ENCODE measurements around the gene INSRR.

Gene INSRR

GRCh38 chr1:156842618-156843300 is 16.2 kb downstream of the INSRR start:
- DNase-seq (ENCODE audit: low read depth), result no peak

GRCh38 chr1:156841295-156841855 is 17.5 kb downstream of the INSRR start:
- TF ChIP-seq MAX (IDR thresholded peaks at IDR 0.05; ENCODE audit: low read depth, low read length), result no peak
- TF ChIP-seq CTCF (IDR thresholded peaks at IDR 0.05; ENCODE audit: low read depth, low read length), result no peak
- TF ChIP-seq MYC (IDR thresholded peaks at IDR 0.05; ENCODE audit: low read depth, low read length), result no peak
- no peak for TF ChIP-seq POLR2A (IDR thresholded peaks at IDR 0.05; ENCODE audit: extremely low read depth, insufficient read length)
- H3K4me3 ChIP-seq (ENCODE audit: low read depth, low read length), result no peak overlapping the region
- DNase-seq (ENCODE audit: low read depth), result no peak

More at GRCh38 chr1:156842618-156843300, 16.2 kb downstream of the INSRR start:
- no peak overlapping the region for H3K4me3 ChIP-seq (ENCODE audit: low read depth, low read length)
- TF ChIP-seq CTCF (IDR thresholded peaks at IDR 0.05; ENCODE audit: low read depth, low read length) (no peak), MAX (IDR thresholded peaks at IDR 0.05; ENCODE audit: low read depth, low read length) (no peak), POLR2A (IDR thresholded peaks at IDR 0.05; ENCODE audit: extremely low read depth, insufficient read length) (no peak), MYC (IDR thresholded peaks at IDR 0.05; ENCODE audit: low read depth, low read length) (no peak)

- TF ChIP-seq MAX (IDR thresholded peaks at IDR 0.05; ENCODE audit: low read depth, low read length) (no peak), MYC (IDR thresholded peaks at IDR 0.05; ENCODE audit: low read depth, low read length) (no peak), POLR2A (IDR thresholded peaks at IDR 0.05; ENCODE audit: extremely low read depth, insufficient read length) (no peak), CTCF (IDR thresholded peaks at IDR 0.05; ENCODE audit: low read depth, low read length) (no peak)
- no peak overlapping the region for H3K4me3 ChIP-seq (ENCODE audit: low read depth, low read length)
- DNase-seq (ENCODE audit: low read depth), result no peak
Measured at GRCh38 chr1:156840898-156841279, 18.0 kb downstream of the INSRR start.

GRCh38 chr1:156840186-156840897 is 18.6 kb downstream of the INSRR start:
- DNase-seq (ENCODE audit: low read depth), result no peak
- H3K4me3 ChIP-seq (ENCODE audit: low read depth, low read length), result no peak overlapping the region
- TF ChIP-seq CTCF (IDR thresholded peaks at IDR 0.05; ENCODE audit: low read depth, low read length), result no peak
- TF ChIP-seq MAX (IDR thresholded peaks at IDR 0.05; ENCODE audit: low read depth, low read length), result no peak
- no peak for TF ChIP-seq MYC (IDR thresholded peaks at IDR 0.05; ENCODE audit: low read depth, low read length)
- no peak for TF ChIP-seq POLR2A (IDR thresholded peaks at IDR 0.05; ENCODE audit: extremely low read depth, insufficient read length)

- no peak overlapping the region for H3K4me3 ChIP-seq (ENCODE audit: low read depth, low read length)
- TF ChIP-seq MAX (IDR thresholded peaks at IDR 0.05; ENCODE audit: low read depth, low read length) (no peak), POLR2A (IDR thresholded peaks at IDR 0.05; ENCODE audit: extremely low read depth, insufficient read length) (no peak), MYC (IDR thresholded peaks at IDR 0.05; ENCODE audit: low read depth, low read length) (no peak), CTCF (IDR thresholded peaks at IDR 0.05; ENCODE audit: low read depth, low read length) (no peak)
- no peak for DNase-seq (ENCODE audit: low read depth)
Measured at GRCh38 chr1:156839426-156840109, 19.3 kb downstream of the INSRR start.
